ENCODE results near the gene BPIFB6.

GRCh38 chr20:33070111-33071053, 38.9 kb downstream of the BPIFB6 start:
- TF ChIP-seq CTCF (IDR thresholded peaks at IDR 0.05) (no peak), POLR2AphosphoS5 (IDR thresholded peaks at IDR 0.05) (no peak), POLR2A (IDR thresholded peaks at IDR 0.05) (no peak)
